VCaP (cell line): Measurements from ENCODE around the gene TNIP2.

Experiments used
- H3K27ac ChIP-seq: fragments of 450-650 bp; 2 replicates; pipeline ENCODE4 v1.5.1; 2017
- CTCF ChIP-seq: fragments of 450-650 bp; conservative IDR thresholded peaks from 2 replicates; pipeline ENCODE4 v1.5.1; 2017; ENCODE audit warnings: mild to moderate bottlenecking, moderate library complexity

The TNIP2 gene

GRCh38 chr4:2698504-2698903, 57.6 kb downstream of the TNIP2 start:
- no peak overlapping the region for H3K27ac ChIP-seq
- no peak for TF ChIP-seq CTCF

GRCh38 chr4:2697995-2698414, 58.1 kb downstream of the TNIP2 start:
- no peak overlapping the region for H3K27ac ChIP-seq
- TF ChIP-seq CTCF, result no peak

- H3K27ac ChIP-seq, result no peak overlapping the region
- no peak for TF ChIP-seq CTCF
These were observed 59.7 kb downstream of the TNIP2 start for GRCh38 chr4:2696423-2696822.

- no peak overlapping the region for H3K27ac ChIP-seq
- no peak for TF ChIP-seq CTCF
These were observed 60.6 kb downstream of the TNIP2 start for GRCh38 chr4:2695346-2696060.

GRCh38 chr4:2694691-2695090, 61.4 kb downstream of the TNIP2 start:
- TF ChIP-seq CTCF, result no peak
- no peak overlapping the region for H3K27ac ChIP-seq

GRCh38 chr4:2691952-2692435, 64.1 kb downstream of the TNIP2 start:
- no peak for TF ChIP-seq CTCF
- no peak overlapping the region for H3K27ac ChIP-seq
